ENCODE data around the gene CD38.
"Not testable (repeated sequence)": the region's sequence is repeated elsewhere in the genome, so short reads cannot be mapped to it uniquely, and the experiment has no call there.

The CD38 gene

GRCh38 chr4:15778289-15779241 lies at the start of gene CD38:
Gene CD38 (plus strand): TSS chr4:15778328. CDS start chr4:15778415, 87 bp downstream.
- DNase-seq (ENCODE audit: low read depth in 2 of 2), result peak; percentile 29 to 41

GRCh38 chr4:15729910-15730533 lies 48.1 kb upstream of the CD38 start:
- peak in 1 of 2 donors; percentile 27 for DNase-seq (ENCODE audit: low read depth in 2 of 2)

GRCh38 chr4:15733061-15733460 lies 45.1 kb upstream of the CD38 start:
- not testable (repeated sequence) for DNase-seq (ENCODE audit: low read depth in 2 of 2)

GRCh38 chr4:15735536-15735935 lies 42.6 kb upstream of the CD38 start:
- DNase-seq (ENCODE audit: low read depth in 2 of 2), result no peak

- DNase-seq (ENCODE audit: low read depth in 2 of 2), result no peak
These were observed 41.5 kb upstream of the CD38 start for GRCh38 chr4:15736514-15737050.

- no peak for DNase-seq (ENCODE audit: low read depth in 2 of 2)
These were observed 40.9 kb upstream of the CD38 start for GRCh38 chr4:15737255-15737654.

GRCh38 chr4:15738877-15739276 lies 39.3 kb upstream of the CD38 start:
- no peak for DNase-seq (ENCODE audit: low read depth in 2 of 2)

- DNase-seq (ENCODE audit: low read depth in 2 of 2), result no peak
These were observed 37.2 kb upstream of the CD38 start for GRCh38 chr4:15740764-15741404.

- no peak for DNase-seq (ENCODE audit: low read depth in 2 of 2)
These were observed 36.0 kb upstream of the CD38 start for GRCh38 chr4:15742083-15742582.

GRCh38 chr4:15742637-15743036 lies 35.5 kb upstream of the CD38 start:
- no peak for DNase-seq (ENCODE audit: low read depth in 2 of 2)

- DNase-seq (ENCODE audit: low read depth in 2 of 2), result no peak
These were observed 34.0 kb upstream of the CD38 start for GRCh38 chr4:15744016-15744545.

GRCh38 chr4:15746110-15746509 lies 32.0 kb upstream of the CD38 start:
- no peak for DNase-seq (ENCODE audit: low read depth in 2 of 2)

GRCh38 chr4:15749001-15749400 lies 29.1 kb upstream of the CD38 start:
- DNase-seq (ENCODE audit: low read depth in 2 of 2), result no peak

GRCh38 chr4:15751153-15751552 lies 27.0 kb upstream of the CD38 start:
- DNase-seq (ENCODE audit: low read depth in 2 of 2), result no peak

- DNase-seq (ENCODE audit: low read depth in 2 of 2), result no peak
These were observed 25.0 kb upstream of the CD38 start for GRCh38 chr4:15753081-15753480.

- no peak for DNase-seq (ENCODE audit: low read depth in 2 of 2)
These were observed 24.3 kb upstream of the CD38 start for GRCh38 chr4:15753786-15754185.

- peak in 1 of 2 donors; percentile 24 for DNase-seq (ENCODE audit: low read depth in 2 of 2)
These were observed 23.8 kb upstream of the CD38 start for GRCh38 chr4:15754323-15754722.

GRCh38 chr4:15755321-15756155 lies 22.6 kb upstream of the CD38 start:
- no peak for DNase-seq (ENCODE audit: low read depth in 2 of 2)

GRCh38 chr4:15756361-15756861 lies 21.7 kb upstream of the CD38 start:
- DNase-seq (ENCODE audit: low read depth in 2 of 2), result peak; percentile 61 to 64

GRCh38 chr4:15757054-15757453 lies 21.1 kb upstream of the CD38 start:
- no peak for DNase-seq (ENCODE audit: low read depth in 2 of 2)

GRCh38 chr4:15758294-15758693 lies 19.8 kb upstream of the CD38 start:
- DNase-seq (ENCODE audit: low read depth in 2 of 2), result no peak
